Glutamatergic neuron (in vitro differentiated cells): ENCODE results near the gene SCAI. TPM values are rescaled to one million over a fixed set of nuclear protein-coding genes. Genes with fewer than 3 reads are reported as not detected.
A peak's percentile ranks its signal among the peaks of the same experiment; 100 is the strongest.

Experiments
- DNase-seq: peaks from one replicate; pipeline ENCODE4 v3.0.0; 2022
- H3K27ac Mint-ChIP-seq: one replicate; pipeline ENCODE4 v1.8.0; 2020; ENCODE audit warnings: mild to moderate bottlenecking, mixed read lengths, inconsistent platforms; ENCODE audit not compliant: unreplicated experiment
- H3K27me3 Mint-ChIP-seq: one replicate; pipeline ENCODE4 v1.8.0; 2020; ENCODE audit warnings: mild to moderate bottlenecking, moderate library complexity, mixed read lengths, inconsistent platforms; ENCODE audit not compliant: unreplicated experiment
- H3K36me3 Mint-ChIP-seq: one replicate; pipeline ENCODE4 v1.8.0; 2020; ENCODE audit warnings: mild to moderate bottlenecking, mixed read lengths, inconsistent platforms; ENCODE audit not compliant: unreplicated experiment
- H3K4me1 Mint-ChIP-seq: one replicate; pipeline ENCODE4 v1.8.0; 2020; ENCODE audit warnings: mild to moderate bottlenecking, low read depth, mixed read lengths, inconsistent platforms; ENCODE audit not compliant: unreplicated experiment
- H3K4me3 Mint-ChIP-seq: one replicate; pipeline ENCODE4 v1.8.0; 2020; ENCODE audit warnings: mild to moderate bottlenecking, mixed read lengths, inconsistent platforms; ENCODE audit not compliant: unreplicated experiment
- H3K9me3 Mint-ChIP-seq: one replicate; pipeline ENCODE4 v1.8.0; 2020; ENCODE audit warnings: mild to moderate bottlenecking, moderate library complexity, mixed read lengths, inconsistent platforms; ENCODE audit not compliant: unreplicated experiment
- total RNA-seq: library from RNA; stranded (reverse); fragmentation: NEBNext Ultra II Directional; extraction: Animal tissue kit (Norgen Biotek cat#: 25700); gene quantifications from one replicate; pipeline ENCODE4 v1.2.1, GENCODE V29; 2021; ENCODE audit not compliant: unreplicated experiment
- TF ChIP-seq, protein P1 (sequence below): fragments of 200-600 bp; sonication (generic); IDR thresholded peaks from one replicate; pipeline ENCODE4 v1.5.0; 2021; ENCODE audit not compliant: partially characterized antibody, unreplicated experiment

Gene SCAI
- total RNA-seq, 1 donor from 2014 or later = 13.7 TPM

DNA sequence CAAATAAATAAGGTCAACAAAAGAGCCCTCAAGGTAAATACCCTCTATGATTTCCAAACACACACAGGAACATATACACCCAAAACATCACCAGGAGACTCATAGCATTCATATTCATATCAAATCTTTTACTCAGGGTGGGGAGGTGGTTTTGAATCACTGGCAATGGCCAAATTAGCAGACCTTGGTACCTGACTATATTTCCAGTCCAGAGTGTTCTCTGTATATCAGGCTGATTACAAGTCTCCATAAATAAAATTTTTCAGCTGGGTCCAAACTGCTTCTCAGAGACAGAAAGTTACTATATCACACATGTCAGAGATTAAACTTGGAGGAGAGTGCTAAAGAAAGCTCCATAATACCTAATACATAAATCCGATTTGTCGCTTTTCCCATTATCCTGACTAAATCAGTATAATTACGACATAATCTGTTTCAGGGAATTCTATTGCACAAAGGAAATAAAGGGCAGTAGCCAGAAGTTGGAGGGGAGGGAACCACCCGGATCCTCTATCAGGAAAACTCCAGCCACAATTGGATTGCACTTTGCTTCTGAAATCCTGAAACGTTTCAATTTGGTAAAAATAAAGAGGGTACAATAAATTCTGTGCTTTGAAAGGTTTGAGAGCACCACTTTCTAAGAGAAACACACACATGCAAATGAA, 195.5 kb downstream of the SCAI start:
- H3K4me1 Mint-ChIP-seq = no peaks in the 10 kb centered on the region
- H3K36me3 Mint-ChIP-seq = no peaks in the 10 kb centered on the region
- no peaks in the 10 kb centered on the region for H3K27me3 Mint-ChIP-seq
- no peak for DNase-seq
- no peak overlapping the region for H3K27ac Mint-ChIP-seq
- TF ChIP-seq, protein P1, sequence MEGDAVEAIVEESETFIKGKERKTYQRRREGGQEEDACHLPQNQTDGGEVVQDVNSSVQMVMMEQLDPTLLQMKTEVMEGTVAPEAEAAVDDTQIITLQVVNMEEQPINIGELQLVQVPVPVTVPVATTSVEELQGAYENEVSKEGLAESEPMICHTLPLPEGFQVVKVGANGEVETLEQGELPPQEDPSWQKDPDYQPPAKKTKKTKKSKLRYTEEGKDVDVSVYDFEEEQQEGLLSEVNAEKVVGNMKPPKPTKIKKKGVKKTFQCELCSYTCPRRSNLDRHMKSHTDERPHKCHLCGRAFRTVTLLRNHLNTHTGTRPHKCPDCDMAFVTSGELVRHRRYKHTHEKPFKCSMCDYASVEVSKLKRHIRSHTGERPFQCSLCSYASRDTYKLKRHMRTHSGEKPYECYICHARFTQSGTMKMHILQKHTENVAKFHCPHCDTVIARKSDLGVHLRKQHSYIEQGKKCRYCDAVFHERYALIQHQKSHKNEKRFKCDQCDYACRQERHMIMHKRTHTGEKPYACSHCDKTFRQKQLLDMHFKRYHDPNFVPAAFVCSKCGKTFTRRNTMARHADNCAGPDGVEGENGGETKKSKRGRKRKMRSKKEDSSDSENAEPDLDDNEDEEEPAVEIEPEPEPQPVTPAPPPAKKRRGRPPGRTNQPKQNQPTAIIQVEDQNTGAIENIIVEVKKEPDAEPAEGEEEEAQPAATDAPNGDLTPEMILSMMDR = no peak
- H3K9me3 Mint-ChIP-seq = no peaks in the 10 kb centered on the region
- no peak overlapping the region for H3K4me3 Mint-ChIP-seq

DNA sequence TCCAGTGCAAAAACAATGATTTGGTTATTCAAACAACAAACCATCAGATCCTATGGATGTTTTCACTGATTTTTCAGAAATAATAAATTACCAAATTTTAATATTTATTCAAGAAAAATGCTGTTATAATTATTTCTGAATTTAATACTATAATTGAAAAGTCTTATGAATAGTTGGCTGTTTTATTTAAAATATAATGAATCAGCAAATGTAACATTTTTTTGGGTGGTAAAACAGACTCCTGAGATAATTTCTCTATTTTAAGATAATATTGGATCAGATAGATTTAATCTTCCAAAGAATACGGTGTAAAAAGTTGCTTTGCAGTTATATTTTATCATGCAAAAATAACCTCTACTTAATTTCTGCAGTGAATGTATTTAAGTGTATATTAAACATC, 197.2 kb downstream of the SCAI start:
- peaks cover 4% of the 10 kb centered on the region for H3K27me3 Mint-ChIP-seq

DNA sequence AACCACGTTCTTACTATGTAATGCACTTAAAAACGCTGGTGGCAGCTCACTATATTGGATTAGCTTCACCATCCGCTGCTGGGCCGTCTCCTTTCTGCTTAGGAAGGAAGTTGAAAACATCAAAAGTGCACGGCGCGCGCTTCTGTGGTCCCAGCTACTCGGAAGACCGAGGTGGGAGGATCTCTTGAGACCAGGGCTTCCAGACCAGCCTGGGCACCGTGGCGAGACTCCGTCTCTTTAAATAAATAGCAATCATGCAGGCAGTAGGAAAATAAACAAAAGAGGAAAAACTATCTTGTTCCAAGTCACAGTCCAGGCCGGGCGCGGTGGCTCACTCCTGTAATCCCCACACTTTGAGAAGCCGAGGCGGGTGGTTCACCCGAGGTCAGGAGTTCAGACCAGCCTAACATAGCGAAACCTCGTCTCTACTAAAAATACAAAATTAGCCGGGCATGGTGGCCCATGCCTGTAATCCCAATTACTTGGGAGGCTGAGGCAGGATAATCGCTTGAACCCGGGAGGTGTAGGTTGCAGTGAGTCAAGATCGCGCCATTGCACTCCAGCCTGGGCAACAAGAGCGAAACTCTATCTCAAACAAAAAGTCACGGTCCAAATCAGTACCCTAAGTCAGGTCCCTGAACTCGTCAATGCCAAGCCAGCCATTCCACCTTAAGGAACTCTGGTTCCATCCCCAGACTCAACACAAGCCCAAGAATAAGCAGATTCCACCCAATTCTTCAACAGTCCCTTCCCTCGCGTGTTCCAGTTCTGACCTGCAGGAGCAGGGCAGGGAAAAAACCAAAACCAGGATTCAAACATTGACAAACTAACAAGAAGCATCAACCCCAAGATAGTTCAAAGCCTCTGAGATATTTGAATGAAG, 201.4 kb downstream of the SCAI start:
- no peaks in the 10 kb centered on the region for H3K36me3 Mint-ChIP-seq
- peak; percentile 28 for DNase-seq
- H3K27ac Mint-ChIP-seq = peak overlapping the region; percentile 75
- H3K4me3 Mint-ChIP-seq = peak overlapping the region; percentile 96
- H3K27me3 Mint-ChIP-seq = peaks cover 4% of the 10 kb centered on the region
- no peaks in the 10 kb centered on the region for H3K9me3 Mint-ChIP-seq
- TF ChIP-seq, protein P1 = no peak
- peaks cover 5% of the 10 kb centered on the region for H3K4me1 Mint-ChIP-seq

More for the DNA sequence above, 197.2 kb downstream of the SCAI start:
- H3K4me1 Mint-ChIP-seq = peaks cover 5% of the 10 kb centered on the region
- no peaks in the 10 kb centered on the region for H3K9me3 Mint-ChIP-seq
- DNase-seq = no peak
- H3K27ac Mint-ChIP-seq = no peak overlapping the region
- TF ChIP-seq, protein P1 = no peak
- H3K36me3 Mint-ChIP-seq = no peaks in the 10 kb centered on the region
- H3K4me3 Mint-ChIP-seq = no peak overlapping the region

DNA sequence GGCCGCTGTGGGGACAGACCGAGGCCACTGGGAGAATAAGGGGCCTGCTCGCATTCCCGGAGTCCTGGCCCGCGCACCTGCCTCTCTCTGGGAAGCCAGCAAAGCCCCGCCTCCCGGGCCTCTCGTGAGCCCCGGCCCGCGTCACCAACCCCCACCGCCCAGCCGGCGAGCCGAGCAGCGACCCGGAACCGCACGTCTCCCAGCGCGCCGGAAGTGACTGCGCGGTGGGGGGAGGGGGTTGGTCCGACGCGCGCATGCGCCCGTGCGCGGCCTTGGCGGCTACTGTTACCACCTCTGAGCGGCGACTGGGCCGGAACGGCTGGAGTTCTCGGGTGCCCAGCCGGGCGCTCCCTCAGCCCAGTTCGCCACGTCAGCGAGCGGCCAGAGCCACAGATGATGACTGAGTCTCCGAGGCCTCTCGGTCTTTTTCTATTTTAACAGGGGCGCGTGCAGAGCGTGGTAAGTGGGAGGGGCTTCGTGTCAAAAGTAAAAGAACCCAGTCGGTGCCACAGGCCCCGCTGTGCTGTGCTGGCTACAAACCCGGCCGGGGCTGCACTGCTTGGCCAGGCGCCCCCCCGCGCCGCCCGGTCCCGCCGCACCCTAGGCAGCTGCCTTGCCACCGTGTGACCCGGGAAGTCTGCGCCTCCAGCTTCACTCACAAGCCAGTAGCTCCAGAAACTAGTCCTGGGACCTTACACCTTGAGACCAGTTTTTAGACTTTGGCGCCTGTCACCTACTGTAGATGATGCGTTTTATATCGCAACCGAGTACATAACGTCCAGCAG, 202.2 kb downstream of the SCAI start, which contains the start of gene GOLGA1:
GOLGA1 (minus strand) TSS at position 190 of the 785 bp plus-strand sequence. CDS start 2,372 bp downstream, outside the sequence.
- peak within 1 kb of the TSS; percentile 96 for H3K4me3 Mint-ChIP-seq
- H3K9me3 Mint-ChIP-seq = no peaks in the 10 kb centered on the region
- TF ChIP-seq, protein P1 = no peak
- peaks cover 4% of the 10 kb centered on the region for H3K27me3 Mint-ChIP-seq
- peaks cover 5% of the 10 kb centered on the region for H3K4me1 Mint-ChIP-seq
- no peaks in the 10 kb centered on the region for H3K36me3 Mint-ChIP-seq
- DNase-seq = peak; percentile 97
- peak within 1 kb of the TSS; percentile 80 for H3K27ac Mint-ChIP-seq
